ENCODE measurements around the gene GCN1. TPM values are rescaled to one million over a fixed set of nuclear protein-coding genes. Genes with fewer than 3 reads are reported as not detected.

GCN1 gene
- total RNA-seq, 2 donors from 2014 or later: 39.7 to 83.1 TPM

- Histone ChIP-seq H3K9me3 (no peaks in the 10 kb centered on the region), H3K27me3 (no peaks in the 10 kb centered on the region), H3K36me3 (replicated peaks in 1 of 2; ENCODE audit: insufficient read depth in 1 of 2, low read depth in 2 of 2) (peaks cover 29 to 72% of the 10 kb centered on the region in 2 donors), H3K4me1 (no peaks in the 10 kb centered on the region), H3K4me3 (no peak overlapping the region), H3K27ac (no peak overlapping the region)
- intact Hi-C loops (cut with DNase I): no loop called here
- 84 to 91% methylated on average over 10 to 14 of the region's 14 CpGs for WGBS, 2 donors
- ATAC-seq: no peak
- TF ChIP-seq CTCF (IDR thresholded peaks at IDR 0.05) (no peak), POLR2A (IDR thresholded peaks at IDR 0.05) (no peak)
- DNase-seq: no peak
These were observed 52.2 kb downstream of the GCN1 start for GRCh38 chr12:120142231-120142877.

GRCh38 chr12:120141336-120141735 lies 53.2 kb downstream of the GCN1 start:
- DNase-seq: no peak
- H3K36me3 ChIP-seq (replicated peaks in 1 of 2; ENCODE audit: insufficient read depth in 1 of 2, low read depth in 2 of 2): peaks cover 40 to 74% of the 10 kb centered on the region in 2 donors
- no peaks in the 10 kb centered on the region for H3K9me3 ChIP-seq
- no peak for TF ChIP-seq POLR2A (IDR thresholded peaks at IDR 0.05)
- TF ChIP-seq CTCF (IDR thresholded peaks at IDR 0.05): no peak
- 96 to 97% methylated on average over 6 of the region's 6 CpGs for WGBS, 2 donors
- intact Hi-C loops (cut with DNase I): no loop called here
- H3K27me3 ChIP-seq: no peaks in the 10 kb centered on the region
- no peak overlapping the region for H3K4me3 ChIP-seq
- no peaks in the 10 kb centered on the region for H3K4me1 ChIP-seq
- no peak overlapping the region for H3K27ac ChIP-seq
- ATAC-seq: no peak

GRCh38 chr12:120140603-120141002 lies 53.9 kb downstream of the GCN1 start:
- H3K4me3 ChIP-seq: no peak overlapping the region
- H3K4me1 ChIP-seq: no peaks in the 10 kb centered on the region
- intact Hi-C loops (cut with DNase I): no loop called here
- H3K27ac ChIP-seq: no peak overlapping the region
- no peaks in the 10 kb centered on the region for H3K27me3 ChIP-seq
- peaks cover 40 to 78% of the 10 kb centered on the region in 2 donors for H3K36me3 ChIP-seq (replicated peaks in 1 of 2; ENCODE audit: insufficient read depth in 1 of 2, low read depth in 2 of 2)
- no peaks in the 10 kb centered on the region for H3K9me3 ChIP-seq
- no peak for DNase-seq
- no peak for ATAC-seq
- TF ChIP-seq CTCF (IDR thresholded peaks at IDR 0.05) (no peak), POLR2A (IDR thresholded peaks at IDR 0.05) (no peak)
- 95 to 100% methylated on average over 2 to 9 of the region's 9 CpGs for WGBS, 2 donors

GRCh38 chr12:120139958-120140357 lies 54.6 kb downstream of the GCN1 start:
- no peak for TF ChIP-seq POLR2A (IDR thresholded peaks at IDR 0.05)
- TF ChIP-seq CTCF (IDR thresholded peaks at IDR 0.05): no peak
- Histone ChIP-seq H3K27me3 (no peaks in the 10 kb centered on the region), H3K9me3 (no peaks in the 10 kb centered on the region), H3K4me3 (no peak overlapping the region), H3K36me3 (replicated peaks in 1 of 2; ENCODE audit: insufficient read depth in 1 of 2, low read depth in 2 of 2) (peaks cover 40 to 80% of the 10 kb centered on the region in 2 donors), H3K27ac (no peak overlapping the region), H3K4me1 (no peaks in the 10 kb centered on the region)
- 81 to 84% methylated on average over 5 of the region's 5 CpGs for WGBS, 2 donors
- ATAC-seq (no peak), DNase-seq (no peak)
- intact Hi-C loops (cut with DNase I): no loop called here

- DNase-seq: no peak
- TF ChIP-seq POLR2A (IDR thresholded peaks at IDR 0.05) (no peak), CTCF (IDR thresholded peaks at IDR 0.05) (no peak)
- H3K36me3 ChIP-seq (replicated peaks in 1 of 2; ENCODE audit: insufficient read depth in 1 of 2, low read depth in 2 of 2): peaks cover 34 to 80% of the 10 kb centered on the region in 2 donors
- intact Hi-C loops (cut with DNase I): no loop called here
- no peak for ATAC-seq
- H3K4me1 ChIP-seq: no peaks in the 10 kb centered on the region
- no peak overlapping the region for H3K4me3 ChIP-seq
- H3K9me3 ChIP-seq: no peaks in the 10 kb centered on the region
- H3K27me3 ChIP-seq: no peaks in the 10 kb centered on the region
- WGBS, 2 donors: 87 to 96% methylated on average over 8 to 9 of the region's 9 CpGs
- H3K27ac ChIP-seq: no peak overlapping the region
These were observed 56.1 kb downstream of the GCN1 start for GRCh38 chr12:120138366-120138765.

Measured in body of pancreas (tissue), 4 donors.